ENCODE data around the gene GAPDHS. TPM values are rescaled to one million over a fixed set of nuclear protein-coding genes. Genes with fewer than 3 reads are reported as not detected.

Gene GAPDHS
- total and polyA plus RNA-seq, 2 of the 4 experiments (the other 2 are of a cell fraction) = not detected

- H4K20me1 ChIP-seq (ENCODE audit: insufficient read depth, low read length) = 0 out of 2 replicates have a peak, but pooled peaks cover 7% of the 10 kb centered on the region
- CTCF ChIA-PET = no interaction called here
- dilution Hi-C loops (cut with HindIII; ENCODE audit: low sequenced_read_pairs, unreplicated experiment) = no loop called here
- no peak for TF ChIP-seq RCOR1 (IDR thresholded peaks at IDR 0.05; ENCODE audit: insufficient replicate concordance, low read length)
- TF ChIP-seq RAD21 (IDR thresholded peaks at IDR 0.05; ENCODE audit: low read length) = no peak
- no peak for TF ChIP-seq NFE2L2 (IDR thresholded peaks at IDR 0.05; ENCODE audit: low read depth, low read length)
- peak; percentile 79 for TF ChIP-seq USF2 (IDR thresholded peaks at IDR 0.05; ENCODE audit: low read depth, low read length)
- no peak for TF ChIP-seq CHD1 (IDR thresholded peaks at IDR 0.05; ENCODE audit: low read depth, low read length)
- TF ChIP-seq FOS (IDR thresholded peaks at IDR 0.05; ENCODE audit: low read depth, low read length) = no peak
- TF ChIP-seq RFX5 (IDR thresholded peaks at IDR 0.05; ENCODE audit: low read depth, low read length) = no peak
- peak; percentile 79 for TF ChIP-seq MXI1 (IDR thresholded peaks at IDR 0.05; ENCODE audit: borderline replicate concordance, low read depth, low read length)
- TF ChIP-seq MAZ (IDR thresholded peaks at IDR 0.05; ENCODE audit: borderline replicate concordance, low read depth, low read length) = peak; percentile 78; the same call in 1 of the 2 replicates
- TF ChIP-seq CEBPB (IDR thresholded peaks at IDR 0.05; ENCODE audit: low read depth, low read length) = peak; percentile 31; the same call in 1 of the 2 replicates
- TF ChIP-seq BHLHE40 (IDR thresholded peaks at IDR 0.05; ENCODE audit: low read depth, low read length) = no peak
- no peak for TF ChIP-seq CTCF (conservative IDR thresholded peaks at IDR 0.05; ENCODE audit: low read depth, low read length)
- TF ChIP-seq MAFK (IDR thresholded peaks at IDR 0.05; ENCODE audit: low read depth, low read length) = no peak
- peak; percentile 90 for TF ChIP-seq POLR2A (IDR thresholded peaks at IDR 0.05; ENCODE audit: low read depth, low read length)
- 0 out of 2 replicates have a peak, but pooled peaks have one; percentile 5 for TF ChIP-seq SMC3 (IDR thresholded peaks at IDR 0.05; ENCODE audit: low read depth, low read length)
These were observed 12.0 kb downstream of the GAPDHS start, which contains the start of gene TMEM147 for GRCh38 chr19:35545001-35545854. Gene TMEM147 (plus strand): TSS chr19:35545626. CDS start chr19:35545740, 114 bp downstream.

More at GRCh38 chr19:35545001-35545854, 12.0 kb downstream of the GAPDHS start, which contains the start of gene TMEM147:
- H3K18ac ChIP-seq (ENCODE audit: low read depth, low read length) = peak within 1 kb of the TSS; percentile 70
- H3K56ac ChIP-seq (ENCODE audit: extremely low read depth, insufficient read depth, low read length) = peak within 1 kb of the TSS; percentile 57
- WGBS, 2 experiments (ENCODE audit: extremely low coverage in 2 of 2, insufficient read length in 1 of 2) = 0% methylated on average over 14 of the region's 85 CpGs; no CpG with 5 or more reads in 1 of the 2 experiments
- H2AK5ac ChIP-seq (ENCODE audit: low read depth, low read length) = peak within 1 kb of the TSS; percentile 87
- peak within 1 kb of the TSS; percentile 93 for H3K14ac ChIP-seq (replicated peaks; ENCODE audit: low read depth, low read length)
- peaks cover 31 to 50% of the 10 kb centered on the region in 2 experiments for H3K79me1 ChIP-seq (ENCODE audit: low read depth in 1 of 2, low read length in 2 of 2)
- H2AK9ac ChIP-seq (replicated peaks; ENCODE audit: low read depth, low read length, poor library complexity) = peak within 1 kb of the TSS; percentile 95
- peak; percentile 85 for DNase-seq
- H4K8ac ChIP-seq (ENCODE audit: low read depth in 2 of 2, low read length in 2 of 2) = peak within 1 kb of the TSS; percentile 91 to 97
- no peak within 1 kb of the TSS for H2BK20ac ChIP-seq (ENCODE audit: low read depth, low read length)
- H3K4me1 ChIP-seq (ENCODE audit: control insufficient read depth, insufficient read depth, low read length) = peaks cover 8% of the 10 kb centered on the region
- peak within 1 kb of the TSS; percentile 81 for H2BK5ac ChIP-seq (ENCODE audit: low read depth, low read length, poor library complexity, severe bottlenecking)
- H3K9ac ChIP-seq (ENCODE audit: low read depth, low read length) = peak within 1 kb of the TSS; percentile 90
- peak within 1 kb of the TSS; percentile 31; the same call in 1 of the 2 replicates for H2BK120ac ChIP-seq (ENCODE audit: low read depth, low read length)
- peak within 1 kb of the TSS; percentile 91 for H3K4me3 ChIP-seq (ENCODE audit: insufficient read depth, low read depth, low read length)
- in situ Hi-C loops (cut with MboI; ENCODE audit: low sequenced_read_pairs) (loop anchor here (5.0 kb wide), 1 partner anchor 172 kb away; the partner anchor contains the start of gene KMT2B), intact Hi-C loops (cut with micrococcal nuclease) (loop anchor here (1.0 to 5.0 kb wide), 4 partner anchors 34 to 193 kb away; partner anchors contain the start of genes RBM42 and ZBTB32)
- peak within 1 kb of the TSS; percentile 87 for H3K4ac ChIP-seq (ENCODE audit: low read depth, low read length)
- BruUV-seq (replicated peaks) = TSS peak; percentile 42
- H3K27me3 ChIP-seq (ENCODE audit: control insufficient read depth, insufficient read depth, low read length) = no peaks in the 10 kb centered on the region
- H3K27ac ChIP-seq (ENCODE audit: insufficient read depth, low read length) = peak within 1 kb of the TSS; percentile 90
- peak within 1 kb of the TSS; percentile 98 for H3K4me2 ChIP-seq (ENCODE audit: low read depth, low read length)
- ATAC-seq (ENCODE audit: low read depth) = peak; percentile 96
- H4K5ac ChIP-seq (ENCODE audit: low read depth, low read length) = peak within 1 kb of the TSS; percentile 79
- H3K36me3 ChIP-seq (ENCODE audit: control insufficient read depth, insufficient read depth, low read length) = peaks cover 4% of the 10 kb centered on the region; the same call in 1 of the 2 replicates
- peak within 1 kb of the TSS; percentile 99 for H2AFZ ChIP-seq (replicated peaks; ENCODE audit: low read length, poor library complexity)
- no peaks in the 10 kb centered on the region for H3K9me3 ChIP-seq (ENCODE audit: control insufficient read depth, insufficient read depth, low read length)
- peak within 1 kb of the TSS; percentile 79 for H4K91ac ChIP-seq (ENCODE audit: insufficient read depth, low read depth, low read length)
- peak within 1 kb of the TSS; percentile 60; the same call in 1 of the 3 replicates for H2BK15ac ChIP-seq (ENCODE audit: low read depth, low read length)
- POLR2A ChIA-PET (ENCODE audit: unreplicated experiment) = no interaction called here
- peaks cover 9% of the 10 kb centered on the region; the same call in 1 of the 2 replicates for H3K9me1 ChIP-seq (ENCODE audit: insufficient read depth, low read length)
- peak within 1 kb of the TSS; percentile 85 for H3K23ac ChIP-seq (ENCODE audit: low read depth, low read length)
